T-helper 2 cell (primary cell): ENCODE measurements around the gene RBBP5.

ENCODE experiments used
- DNase-seq, 5 experiments: peaks; one replicate each; pipeline versions ENCODE4 v3.0.0 to v3.0.0-alpha.2; 2012 to 2022

The RBBP5 gene

DNA sequence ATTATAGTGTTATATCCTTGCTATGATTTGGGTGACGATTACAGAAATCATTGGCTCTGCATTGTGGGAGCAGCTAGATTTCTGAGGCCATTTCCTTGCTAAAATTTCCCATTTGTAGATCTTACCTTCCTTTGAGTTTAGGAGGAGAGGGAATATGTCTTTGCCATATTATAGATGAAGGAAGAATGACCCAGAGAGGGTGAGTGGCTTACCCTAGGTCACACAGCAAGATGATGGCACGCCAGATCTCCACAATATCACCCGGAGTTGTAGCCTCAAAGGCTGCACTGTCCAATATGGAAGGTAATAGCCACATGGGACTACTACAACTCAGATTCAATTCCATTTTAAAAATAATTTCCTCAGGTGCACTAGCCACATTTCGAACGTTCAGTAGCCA is 68.5 kb downstream of the RBBP5 start:
- no peak for DNase-seq

- no peak for DNase-seq
Measured at GRCh38 chr1:205052690-205053089, 69.1 kb downstream of the RBBP5 start.

GRCh38 chr1:205049479-205049878 is 72.3 kb downstream of the RBBP5 start:
- DNase-seq, result no peak

GRCh38 chr1:205048382-205048781 is 73.4 kb downstream of the RBBP5 start:
- no peak for DNase-seq

DNA sequence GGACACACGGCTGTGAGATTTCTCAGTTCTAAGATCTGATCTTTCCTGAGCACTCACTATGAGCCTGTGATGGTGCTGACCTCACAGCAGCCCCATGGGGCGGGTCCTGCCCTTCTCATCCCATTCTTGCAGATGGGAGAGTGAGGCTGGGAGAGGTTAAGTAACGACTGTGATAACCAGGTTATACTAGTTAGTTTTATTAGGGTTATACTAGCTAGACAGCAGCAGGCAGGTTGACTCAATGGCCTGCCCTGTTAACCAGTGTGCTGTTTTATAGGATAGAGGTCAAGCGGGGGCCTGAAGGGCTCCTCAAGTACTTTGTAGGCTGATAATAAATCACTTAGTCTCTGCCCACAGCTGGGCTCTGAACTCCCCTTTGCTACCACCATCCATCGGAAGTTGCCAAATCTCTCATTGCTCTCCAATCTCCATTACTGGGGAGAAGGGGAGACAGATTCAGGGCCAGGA is 74.0 kb downstream of the RBBP5 start:
- DNase-seq, result no peak

- no peak for DNase-seq
Measured at GRCh38 chr1:205046870-205047269, 74.9 kb downstream of the RBBP5 start.

DNA sequence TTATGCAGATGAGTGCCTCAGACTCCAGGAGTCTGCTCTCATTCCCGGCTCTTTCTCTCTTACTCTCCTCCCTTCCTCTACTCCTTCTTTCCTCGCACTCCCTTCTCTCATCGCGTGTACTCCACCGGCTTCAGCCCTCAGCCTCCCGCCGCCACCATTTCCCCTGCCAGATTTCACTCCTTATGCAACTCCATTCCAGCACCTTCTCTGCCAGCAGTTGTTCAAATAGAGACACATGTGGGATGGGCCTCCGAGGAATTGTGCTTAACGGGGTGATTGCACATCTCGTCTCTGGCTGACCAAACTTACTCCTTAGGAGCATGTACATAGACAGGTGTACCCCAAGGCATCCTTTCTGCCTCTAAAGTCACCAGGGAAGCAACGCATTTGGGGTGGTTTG is 76.6 kb downstream of the RBBP5 start:
- DNase-seq, result no peak

DNA sequence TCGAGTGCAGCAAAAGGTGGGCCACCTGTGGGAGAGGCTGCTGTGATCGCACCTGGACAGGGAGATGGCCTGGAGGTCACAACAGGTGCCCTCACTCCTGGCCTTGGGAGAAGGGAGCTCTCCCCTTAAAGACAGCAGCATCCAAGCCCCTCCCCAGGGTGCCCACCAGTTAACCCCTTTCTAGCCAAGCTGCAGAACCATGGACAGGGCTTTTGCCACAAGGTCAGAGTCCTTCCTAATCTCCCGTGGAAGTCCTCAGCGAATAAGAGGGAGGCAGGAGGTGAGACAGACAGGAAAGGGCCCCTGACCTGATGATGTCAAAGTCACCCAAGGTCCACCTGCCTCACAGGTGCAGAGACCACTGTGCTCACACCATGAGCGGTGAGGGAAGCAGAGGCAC is 77.0 kb downstream of the RBBP5 start:
- DNase-seq, result no peak

DNA sequence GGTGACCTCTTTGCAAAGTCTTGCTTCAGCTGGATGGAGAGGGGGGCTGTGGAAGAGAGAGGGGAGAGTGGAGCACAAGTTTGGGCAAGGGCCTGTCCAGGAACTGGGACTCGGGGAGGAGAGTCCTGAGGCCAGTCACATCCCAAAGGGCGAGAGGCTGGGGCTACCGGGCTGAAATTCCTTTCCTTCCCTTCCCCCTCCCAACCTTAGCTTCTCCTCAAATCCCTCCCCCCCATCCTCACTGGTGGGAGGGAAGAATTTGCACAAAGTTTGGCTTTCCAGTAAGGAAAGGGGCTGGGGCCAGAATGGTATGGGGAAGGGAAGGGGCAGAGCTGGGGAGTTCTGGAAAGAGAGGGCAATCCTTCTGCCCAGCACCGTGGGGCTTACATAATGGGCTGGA is 77.9 kb downstream of the RBBP5 start:
- no peak for DNase-seq

DNA sequence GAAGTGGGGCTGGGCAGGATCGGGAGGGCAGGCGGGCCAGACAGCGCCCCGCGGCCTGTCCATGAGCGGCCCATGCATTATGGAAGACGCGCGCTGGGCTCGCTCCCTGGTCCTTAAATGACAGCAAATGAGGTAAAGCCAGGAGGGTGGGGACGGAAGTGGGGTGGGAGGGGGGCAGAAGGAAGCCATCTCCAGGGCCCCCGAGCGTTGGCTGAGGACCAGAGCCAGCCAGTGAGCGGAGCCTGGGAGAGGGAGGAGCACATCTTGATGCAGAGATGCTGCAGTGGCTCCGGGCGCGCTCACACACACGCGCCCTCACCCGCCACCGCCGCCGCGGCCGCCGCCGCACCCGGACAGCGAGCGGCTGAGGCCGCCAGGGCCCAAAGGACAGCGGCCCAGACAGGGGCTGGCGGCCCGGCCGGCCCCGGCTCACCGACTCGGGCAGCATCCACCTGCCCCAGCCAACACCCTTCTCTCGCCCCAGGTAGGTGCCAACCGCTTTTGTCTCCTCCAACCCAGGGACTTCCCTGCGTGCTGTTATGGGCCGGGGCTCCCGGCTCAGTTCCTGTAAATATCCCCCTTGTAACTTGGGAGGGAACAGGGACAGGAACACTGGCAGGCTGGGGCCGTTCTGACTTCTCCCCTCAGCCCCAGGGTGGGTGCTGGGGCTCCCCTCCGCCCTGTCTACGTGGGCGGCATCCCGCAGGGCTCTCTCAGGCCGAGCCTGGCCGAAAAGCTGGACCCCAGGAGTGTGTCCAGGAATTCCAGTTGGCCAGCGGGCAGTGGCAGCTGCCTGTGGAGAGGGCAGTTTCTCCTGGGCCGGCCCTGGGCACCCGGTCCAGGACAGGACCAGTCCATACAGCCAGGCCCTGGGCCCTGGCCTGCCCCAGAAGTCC is 78.6 kb downstream of the RBBP5 start, which contains the start of gene CNTN2:
CNTN2 (plus strand) TSS at position 302 of the 896 bp plus-strand sequence. CDS start 9,974 bp downstream, outside the sequence.
- no peak for DNase-seq

DNA sequence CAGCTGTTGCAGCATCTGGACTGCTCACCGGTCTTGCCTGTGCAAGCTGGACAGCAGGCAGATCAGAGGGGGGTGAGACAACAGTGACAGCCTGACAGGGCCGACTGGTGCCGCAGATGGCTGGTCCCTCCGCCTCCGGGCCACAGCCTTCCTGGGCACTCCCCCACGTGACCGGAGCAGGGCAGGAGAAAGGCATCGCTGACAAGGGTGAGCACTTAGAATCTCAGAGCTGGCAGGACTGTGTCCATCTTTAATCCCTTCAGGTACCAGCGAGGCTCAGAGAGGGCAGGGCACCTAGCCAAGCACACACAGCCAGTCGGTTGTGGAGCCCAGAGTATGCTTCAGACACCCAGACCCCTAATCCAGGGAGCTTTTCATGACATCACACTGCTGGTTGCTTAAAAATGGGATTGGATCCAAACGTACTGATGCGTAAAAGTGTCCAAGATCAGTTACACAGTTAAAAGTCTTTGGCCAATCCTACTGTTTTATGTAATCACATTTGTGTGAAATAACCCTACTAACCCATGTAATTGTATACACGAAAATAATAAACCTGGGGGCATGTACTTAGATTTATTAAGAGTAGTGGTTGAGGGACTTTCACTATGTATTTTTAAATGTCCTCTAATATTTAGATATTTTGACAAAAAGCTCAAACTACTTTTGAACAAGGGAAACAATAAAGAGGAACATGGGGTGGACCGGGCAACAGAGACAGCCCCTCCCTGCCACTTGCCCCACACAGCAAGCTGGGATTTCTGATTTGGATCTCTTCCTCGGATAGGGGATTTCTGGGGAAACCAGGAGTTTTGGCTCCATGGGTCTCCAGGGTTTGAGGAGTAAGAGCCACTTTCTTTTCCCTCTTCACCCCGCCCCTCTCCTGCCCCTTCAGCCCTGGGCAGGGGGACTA is 79.5 kb downstream of the RBBP5 start:
- DNase-seq, result no peak

DNA sequence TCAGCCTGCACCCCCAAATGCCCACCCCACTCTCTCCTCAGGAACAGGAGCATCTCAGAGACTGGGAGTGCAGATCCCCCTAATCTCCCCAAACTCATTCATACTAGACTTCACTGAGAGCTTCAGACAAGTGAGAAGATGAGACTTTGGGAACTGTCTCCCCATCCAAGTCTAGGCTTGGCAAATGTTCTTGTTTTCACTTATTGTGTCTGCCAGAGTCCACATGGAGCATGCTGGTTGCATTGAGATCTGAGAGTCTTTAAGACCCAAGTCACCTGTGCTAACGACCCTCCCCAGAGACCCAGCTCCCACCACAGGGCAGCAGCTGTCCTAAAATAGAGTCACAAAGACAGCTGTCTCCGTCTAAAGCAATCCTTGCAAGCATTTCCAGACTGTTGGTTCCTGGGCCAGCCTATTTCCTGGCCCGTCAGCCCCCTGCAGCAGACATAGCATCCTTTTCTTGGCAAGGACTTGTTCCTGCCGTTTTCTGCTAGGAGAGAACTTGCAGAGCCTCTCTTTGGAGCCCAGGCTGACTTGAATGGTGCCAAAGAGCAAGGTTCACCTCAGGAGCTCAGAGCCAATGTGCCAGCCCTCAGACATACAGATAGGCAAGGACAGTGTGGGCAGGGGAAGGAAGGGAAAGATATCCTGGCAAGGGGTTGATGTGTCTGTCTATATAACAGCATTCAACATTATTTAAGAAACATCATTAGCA is 80.6 kb downstream of the RBBP5 start:
- DNase-seq, result no peak

GRCh38 chr1:205038132-205038786 is 83.5 kb downstream of the RBBP5 start:
- DNase-seq, result no peak

- DNase-seq, result no peak
Measured at GRCh38 chr1:205037539-205037938, 84.2 kb downstream of the RBBP5 start.
